Measurements from ENCODE around the gene AKAP8. TPM values are rescaled to one million over a fixed set of nuclear protein-coding genes. Genes with fewer than 3 reads are reported as not detected.
"Not testable (repeated sequence)": the region's sequence is repeated elsewhere in the genome, so short reads cannot be mapped to it uniquely, and the experiment has no call there.

Gene AKAP8
- polyA plus RNA-seq, 1 experiment: 11.2 TPM

DNA sequence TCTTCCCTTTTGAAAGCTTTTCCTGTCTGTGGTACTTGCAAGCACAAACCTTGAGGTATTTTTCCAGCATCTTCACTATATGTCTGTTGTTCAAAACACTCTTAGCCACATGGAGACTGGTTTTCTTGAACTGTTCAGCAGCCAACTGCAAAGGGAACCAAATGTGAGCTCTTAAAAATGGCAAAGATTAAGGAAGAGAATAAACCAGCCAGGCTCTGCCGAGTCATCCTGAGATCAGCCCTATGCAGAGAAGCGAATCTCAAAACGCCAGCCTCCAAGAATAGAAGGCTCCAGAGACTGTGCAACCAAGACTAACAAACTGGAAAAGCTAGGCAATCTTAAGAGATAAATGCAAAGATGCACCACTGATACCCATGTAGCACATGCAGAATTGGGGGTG lies 20.7 kb downstream of the AKAP8 start:
- CTCF ChIA-PET: interaction anchor here (1.1 to 1.2 kb wide), 3 partner anchors 16 to 181 kb away, joined by 3 to 4 read pairs (median 3); no protein-coding TSS in a partner anchor
- H3K27me3 ChIP-seq (ENCODE audit: control insufficient read depth, insufficient read depth, low read length): no peaks in the 10 kb centered on the region
- no peak for DNase-seq (ENCODE audit: low read depth)

GRCh38 chr19:15357906-15358305 lies 21.7 kb downstream of the AKAP8 start:
- TF ChIP-seq CTCF (IDR thresholded peaks at IDR 0.05; ENCODE audit: insufficient read depth, low read depth, low read length): no peak
- DNase-seq (ENCODE audit: low read depth): no peak
- no peak overlapping the region for H3K4me3 ChIP-seq (ENCODE audit: low read depth, low read length)
- H3K27me3 ChIP-seq (ENCODE audit: control insufficient read depth, insufficient read depth, low read length): no peaks in the 10 kb centered on the region
- ChIA-PET POLR2A (no interaction called here), CTCF (no interaction called here)
- peaks cover 34% of the 10 kb centered on the region for H3K36me3 ChIP-seq (ENCODE audit: control insufficient read depth, insufficient read depth, low read length)

More for the DNA sequence above, 20.7 kb downstream of the AKAP8 start:
- POLR2A ChIA-PET: no interaction called here
- Histone ChIP-seq H3K4me3 (ENCODE audit: low read depth, low read length) (no peak overlapping the region), H3K36me3 (ENCODE audit: control insufficient read depth, insufficient read depth, low read length) (peaks cover 33% of the 10 kb centered on the region)
- TF ChIP-seq CTCF (IDR thresholded peaks at IDR 0.05; ENCODE audit: insufficient read depth, low read depth, low read length): no peak

DNA sequence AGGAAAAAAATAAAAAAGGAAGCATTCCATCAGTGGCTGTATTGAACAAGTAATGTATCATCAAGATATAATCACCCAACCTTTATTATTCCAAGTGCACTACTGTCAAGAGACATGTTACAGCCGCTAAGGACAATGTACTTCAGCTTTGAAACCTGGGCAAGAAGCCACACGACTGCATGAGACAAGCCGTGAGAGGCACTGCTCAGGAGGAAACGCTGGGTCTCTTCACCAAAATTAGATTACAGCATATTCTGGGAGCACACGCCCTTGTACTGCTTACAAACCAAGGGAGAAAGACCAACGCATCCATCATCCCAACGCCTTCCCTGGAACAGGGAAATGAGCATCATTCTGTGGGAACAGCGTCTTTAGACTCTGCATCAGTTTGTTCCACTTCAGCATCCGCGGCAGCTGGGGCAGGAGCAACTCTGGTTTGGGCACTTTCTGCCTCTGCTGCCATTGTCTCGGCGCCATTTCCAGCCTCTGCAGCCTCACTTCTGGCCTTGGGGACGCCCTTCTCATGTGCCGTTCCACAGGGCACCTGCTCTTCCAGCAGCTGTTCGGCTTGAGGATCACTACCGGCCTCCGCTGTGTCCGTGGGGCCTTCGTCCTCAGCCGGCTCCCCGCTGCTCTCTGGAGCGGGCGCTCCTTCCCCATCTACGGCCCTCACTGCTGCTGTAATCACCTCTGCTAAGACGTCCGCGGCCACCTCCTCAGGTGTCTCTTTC lies 24.9 kb downstream of the AKAP8 start:
- no peak for DNase-seq (ENCODE audit: low read depth)
- TF ChIP-seq CTCF (IDR thresholded peaks at IDR 0.05; ENCODE audit: insufficient read depth, low read depth, low read length): no peak
- Histone ChIP-seq H3K27me3 (ENCODE audit: control insufficient read depth, insufficient read depth, low read length) (no peaks in the 10 kb centered on the region), H3K4me3 (ENCODE audit: low read depth, low read length) (no peak overlapping the region), H3K36me3 (ENCODE audit: control insufficient read depth, insufficient read depth, low read length) (peaks cover 19% of the 10 kb centered on the region)
- POLR2A ChIA-PET: no interaction called here
- CTCF ChIA-PET: no interaction called here

DNA sequence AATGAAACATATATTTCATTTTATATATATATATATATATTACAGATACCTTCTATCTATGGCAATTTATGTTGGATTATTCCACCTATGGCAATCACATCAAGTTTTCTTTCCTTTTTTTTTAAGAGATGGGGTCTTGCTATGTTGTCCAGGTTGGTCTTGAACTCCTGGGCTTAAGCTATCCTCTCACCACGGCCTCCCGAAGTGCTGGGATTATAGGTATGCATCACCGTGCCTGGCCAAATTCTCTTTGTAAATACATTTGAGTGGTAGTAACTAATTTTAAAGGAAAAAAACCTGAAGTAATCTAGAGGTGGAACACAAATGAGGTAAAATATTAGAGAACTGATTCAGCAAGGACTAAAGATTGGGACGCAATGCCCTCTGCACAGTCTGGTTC lies 25.7 kb downstream of the AKAP8 start:
- no peak for TF ChIP-seq CTCF (IDR thresholded peaks at IDR 0.05; ENCODE audit: insufficient read depth, low read depth, low read length)
- Histone ChIP-seq H3K36me3 (ENCODE audit: control insufficient read depth, insufficient read depth, low read length) (peaks cover 18% of the 10 kb centered on the region), H3K27me3 (ENCODE audit: control insufficient read depth, insufficient read depth, low read length) (no peaks in the 10 kb centered on the region), H3K4me3 (ENCODE audit: low read depth, low read length) (no peak overlapping the region)
- CTCF ChIA-PET: no interaction called here
- no peak for DNase-seq (ENCODE audit: low read depth)
- POLR2A ChIA-PET: no interaction called here

- POLR2A ChIA-PET; DNase-seq (ENCODE audit: low read depth); H3K27me3 ChIP-seq (ENCODE audit: control insufficient read depth, insufficient read depth, low read length); H3K4me3 ChIP-seq (ENCODE audit: low read depth, low read length): not testable (repeated sequence)
- CTCF ChIA-PET: interaction anchor here (1.1 kb wide), 1 partner anchor 88 kb away, joined by 3 read pairs; no protein-coding TSS in a partner anchor
- H3K36me3 ChIP-seq (ENCODE audit: control insufficient read depth, insufficient read depth, low read length): peaks cover 11% of the 10 kb centered on the region
Observed at GRCh38 chr19:15352535-15352934, 27.1 kb downstream of the AKAP8 start.

DNA sequence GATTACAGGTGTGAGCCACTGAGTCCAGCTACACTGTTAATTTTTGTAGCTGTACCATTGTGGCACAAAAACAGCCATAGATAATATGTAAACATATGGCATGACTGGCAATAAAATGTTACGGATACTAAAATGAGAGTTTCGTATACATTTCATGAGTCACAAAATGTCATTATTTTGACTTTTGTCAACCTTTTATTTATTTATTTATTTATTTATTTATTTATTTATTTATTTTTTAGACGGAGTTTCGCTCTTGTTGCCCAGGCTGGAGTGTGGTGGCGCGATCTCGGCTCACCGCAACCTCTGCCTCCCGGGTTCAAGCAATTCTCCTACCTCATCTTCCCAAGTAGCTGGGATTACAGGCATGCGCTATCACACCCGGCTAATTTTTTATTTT lies 38.3 kb downstream of the AKAP8 start:
- H3K36me3 ChIP-seq (ENCODE audit: control insufficient read depth, insufficient read depth, low read length); DNase-seq (ENCODE audit: low read depth); CTCF ChIA-PET; POLR2A ChIA-PET; H3K4me3 ChIP-seq (ENCODE audit: low read depth, low read length); H3K27me3 ChIP-seq (ENCODE audit: control insufficient read depth, insufficient read depth, low read length): not testable (repeated sequence)

Data from BJ (cell line).